Spleen (tissue), 11 donors: Measurements from ENCODE around the gene FAM120B. TPM values are rescaled to one million over a fixed set of nuclear protein-coding genes. Genes with fewer than 3 reads are reported as not detected.

Experiments
- DNase-seq: peaks from one replicate; pipeline ENCODE4 v3.0.0-alpha.2; 2020
- H3K27ac ChIP-seq, 8 donors: fragments of 200-600 bp; sonication (generic) in 7 of 8; 1 replicate in 4 of 8; 2 replicates in 4 of 8; pipeline versions ENCODE4 v1.5.0 to v1.8.0; 2016 to 2021; ENCODE audit warnings: inconsistent platforms in 4 of 8, mild to moderate bottlenecking in 4 of 8, moderate library complexity in 1 of 8
- H3K27me3 ChIP-seq, 7 donors: fragments of 200-600 bp; sonication (generic) in 6 of 7; replicated peaks in 1 of 7; 1 replicate in 4 of 7; 2 replicates in 3 of 7; pipeline versions ENCODE4 v1.5.0 to v1.8.0; 2016 to 2021; ENCODE audit warnings: inconsistent platforms in 3 of 7, mild to moderate bottlenecking in 1 of 7
- H3K36me3 ChIP-seq, 6 donors: fragments of 200-600 bp; sonication (generic) in 5 of 6; 1 replicate in 4 of 6; 2 replicates in 2 of 6; pipeline versions ENCODE4 v1.5.0 to v1.8.0; 2016 to 2021; ENCODE audit warnings: inconsistent platforms in 2 of 6
- H3K4me1 ChIP-seq, 6 donors: fragments of 200-600 bp; sonication (generic) in 5 of 6; 1 replicate in 3 of 6; 2 replicates in 3 of 6; pipeline versions ENCODE4 v1.5.0 to v1.8.0; 2016 to 2021; ENCODE audit warnings: inconsistent platforms in 3 of 6
- H3K4me3 ChIP-seq, 8 donors: fragments of 200-600 bp; sonication (generic) in 7 of 8; 1 replicate in 4 of 8; 2 replicates in 4 of 8; pipeline versions ENCODE4 v1.5.0 to v1.8.0; 2016 to 2021; ENCODE audit warnings: inconsistent platforms in 4 of 8, mild to moderate bottlenecking in 4 of 8, moderate library complexity in 2 of 8
- H3K9me3 ChIP-seq, 8 donors: fragments of 200-600 bp; sonication (generic) in 7 of 8; 1 replicate in 4 of 8; 2 replicates in 4 of 8; pipeline versions ENCODE4 v1.5.0 to v1.8.0; 2016 to 2021; ENCODE audit warnings: inconsistent platforms in 4 of 8
- POLR2A ChIP-seq, 3 donors: fragments of 450-650 bp; IDR thresholded peaks; one replicate each; pipeline ENCODE4 v1.5.1; 2017; ENCODE audit warnings: antibody characterized with exemption in 3 of 3, mild to moderate bottlenecking in 1 of 3
- POLR2AphosphoS5 ChIP-seq, 3 donors: sonication (generic); formaldehyde crosslinking; IDR thresholded peaks; one replicate each; pipeline ENCODE4 v1.5.1; 2017; ENCODE audit warnings: antibody characterized with exemption in 3 of 3
- WGBS, 5 donors: extraction: QIAGEN DNeasy Blood & Tissue Kit in 3 of 5; methylation state at CpG; one replicate each; pipeline versions ENCODE4 v1.1.5 to v1.1.7; 2013 to 2018; 5-methylcytosine and 5-hydroxymethylcytosine counted together
- intact Hi-C: fragments of 100-400 bp; cut with DNase I; formaldehyde crosslinking; loops from one replicate; pipeline ENCODE4 v1.15.0; 2023; ENCODE audit warnings: low total_unique reads
- polyA plus RNA-seq, 3 donors: library from polyadenylated mRNA; stranded (reverse); fragments of 200-250 nt; gene quantifications; one replicate each; pipeline ENCODE4 v1.2.1, GENCODE V29; 2013
- total RNA-seq, 7 donors: library from RNA; depleted of rRNA in 3 of 7; stranded (reverse); fragments of >200 nt in 3 of 7; fragmentation: NEBNext Ultra II Directional in 4 of 7; extraction: Animal tissue kit (Norgen Biotek cat#: 25700) in 4 of 7; gene quantifications; one replicate each; pipeline versions ENCODE4 v1.1.0 to v1.2.1, GENCODE V29; 2016 to 2021
- TF ChIP-seq, protein P1 (sequence below), 11 experiments: fragments of 200-600 bp in 7 of 11; fragments of 450-650 bp in 4 of 11; sonication (generic) in 4 of 11; IDR thresholded peaks in 8 of 11; conservative IDR thresholded peaks in 3 of 11; 1 replicate in 7 of 11; 2 replicates in 4 of 11; pipeline versions ENCODE4 v1.4.0 to v1.8.0; 2016 to 2021; ENCODE audit warnings: antibody characterized with exemption in 11 of 11, inconsistent platforms in 4 of 11, mild to moderate bottlenecking in 1 of 11
- donor health status: healthy with polysubstance abuse.
- donor health status: DM: no; HTN: no; CAD: no; lungs with moderate emphysema.
- donor health status: DM: no; HTN: no; CAD: no.
- donor health status: Bipolar disorder and iron deficiency.
- donor health status: healthy.
- donor health status: DM: no; HTN: no; CAD: no.
- donor health status: DM: yes; HTN: yes; CAD: no.

The FAM120B gene
- total and polyA plus RNA-seq, 10 donors, result 7.6 to 41.2 (median 26.8) TPM

DNA sequence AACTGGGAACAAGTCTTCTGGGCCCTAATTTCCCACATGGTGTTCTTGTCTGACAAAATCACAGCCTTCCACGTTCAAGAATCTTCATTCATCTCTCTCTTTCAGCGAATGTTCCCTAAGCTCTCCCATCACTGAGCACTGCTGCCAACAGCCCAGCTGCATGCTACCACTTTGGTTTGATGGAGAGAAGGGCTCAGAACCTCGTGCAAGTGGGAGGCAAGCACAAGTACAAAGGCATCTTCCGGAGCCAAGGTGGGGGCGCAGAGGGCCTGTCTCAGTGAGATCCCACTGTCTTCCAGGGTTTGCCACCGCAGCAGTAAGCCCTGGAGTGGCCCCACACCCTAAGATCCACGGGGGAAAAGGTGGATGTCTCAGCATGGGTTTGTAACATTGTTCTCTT is 32.9 kb upstream of the FAM120B start:
- Histone ChIP-seq H3K9me3 (no peaks in the 10 kb centered on the region), H3K27me3 (peaks cover 0 to 59% (median 0%) of the 10 kb centered on the region in 7 donors), H3K4me3 (no peak overlapping the region), H3K4me1 (peaks cover 24 to 95% (median 68%) of the 10 kb centered on the region in 6 donors), H3K36me3 (no peaks in the 10 kb centered on the region), H3K27ac (peak overlapping the region in 2 of 8 donors; percentile 76)
- WGBS, 5 donors, result 72 to 93% (median 80%) methylated on average over 7 of the region's 7 CpGs
- no peak for DNase-seq
- TF ChIP-seq, protein P1, sequence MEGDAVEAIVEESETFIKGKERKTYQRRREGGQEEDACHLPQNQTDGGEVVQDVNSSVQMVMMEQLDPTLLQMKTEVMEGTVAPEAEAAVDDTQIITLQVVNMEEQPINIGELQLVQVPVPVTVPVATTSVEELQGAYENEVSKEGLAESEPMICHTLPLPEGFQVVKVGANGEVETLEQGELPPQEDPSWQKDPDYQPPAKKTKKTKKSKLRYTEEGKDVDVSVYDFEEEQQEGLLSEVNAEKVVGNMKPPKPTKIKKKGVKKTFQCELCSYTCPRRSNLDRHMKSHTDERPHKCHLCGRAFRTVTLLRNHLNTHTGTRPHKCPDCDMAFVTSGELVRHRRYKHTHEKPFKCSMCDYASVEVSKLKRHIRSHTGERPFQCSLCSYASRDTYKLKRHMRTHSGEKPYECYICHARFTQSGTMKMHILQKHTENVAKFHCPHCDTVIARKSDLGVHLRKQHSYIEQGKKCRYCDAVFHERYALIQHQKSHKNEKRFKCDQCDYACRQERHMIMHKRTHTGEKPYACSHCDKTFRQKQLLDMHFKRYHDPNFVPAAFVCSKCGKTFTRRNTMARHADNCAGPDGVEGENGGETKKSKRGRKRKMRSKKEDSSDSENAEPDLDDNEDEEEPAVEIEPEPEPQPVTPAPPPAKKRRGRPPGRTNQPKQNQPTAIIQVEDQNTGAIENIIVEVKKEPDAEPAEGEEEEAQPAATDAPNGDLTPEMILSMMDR (IDR thresholded peaks at IDR 0.05 in 8 of 11, conservative IDR thresholded peaks at IDR 0.05 in 3 of 11), result no peak
- no peak for TF ChIP-seq POLR2A (IDR thresholded peaks at IDR 0.05)
- TF ChIP-seq POLR2AphosphoS5 (IDR thresholded peaks at IDR 0.05), result peak in 2 of 3 donors; percentile 25 to 42
- intact Hi-C loops, result no loop called here

DNA sequence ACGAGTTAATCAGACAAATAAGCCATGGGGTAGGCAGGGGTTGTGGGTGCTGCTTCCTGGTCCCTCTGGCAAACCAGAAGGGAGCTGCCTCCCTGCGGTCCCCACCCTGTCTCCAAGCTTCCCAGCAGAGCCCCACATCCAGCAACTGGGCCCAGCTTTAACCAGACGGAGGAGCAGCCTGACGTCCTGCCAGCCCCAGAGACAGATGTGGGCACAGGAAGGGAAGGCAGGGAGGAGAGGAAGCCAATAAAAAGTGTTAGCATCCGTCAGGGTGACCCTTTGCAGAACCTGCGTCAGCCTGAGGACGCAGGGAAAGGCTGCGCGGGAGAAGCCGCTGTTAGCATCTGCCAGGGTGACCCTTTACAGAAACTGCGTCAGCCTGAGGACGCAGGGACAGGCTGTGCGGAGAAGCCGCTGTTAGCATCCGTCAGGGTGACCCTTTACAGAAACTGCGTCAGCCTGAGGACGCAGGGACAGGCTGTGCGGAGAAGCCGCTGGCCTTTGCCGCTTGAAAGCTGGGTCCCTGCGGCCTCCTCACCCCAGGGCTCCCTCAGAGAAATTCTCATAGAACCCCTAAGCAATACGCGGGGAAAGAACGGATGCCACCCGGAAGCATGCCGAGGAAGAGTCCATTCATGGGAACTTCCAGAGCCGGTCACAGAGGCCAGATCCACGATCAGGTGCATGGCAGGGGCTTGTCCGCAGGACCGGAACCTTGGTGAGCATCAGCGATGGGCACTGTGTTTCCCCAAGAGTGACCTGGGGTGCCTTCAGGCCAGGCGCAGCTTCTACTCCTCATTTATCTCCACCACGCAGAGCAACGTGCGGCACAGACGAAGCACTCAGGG is 31.6 kb upstream of the FAM120B start:
- Histone ChIP-seq H3K4me3 (no peak overlapping the region), H3K4me1 (peaks cover 37 to 100% (median 78%) of the 10 kb centered on the region in 6 donors), H3K27me3 (peaks cover 0 to 59% (median 0%) of the 10 kb centered on the region in 7 donors), H3K9me3 (no peaks in the 10 kb centered on the region), H3K36me3 (no peaks in the 10 kb centered on the region), H3K27ac (peak overlapping the region in 3 of 8 donors; percentile 58 to 76 (median 66))
- 76 to 84% (median 79%) methylated on average over 34 to 36 of the region's 36 CpGs for WGBS, 5 donors
- intact Hi-C loops, result no loop called here
- TF ChIP-seq, protein P1 (IDR thresholded peaks at IDR 0.05 in 8 of 11, conservative IDR thresholded peaks at IDR 0.05 in 3 of 11), result no peak
- peak in 2 of 3 donors; percentile 59 to 62 for TF ChIP-seq POLR2AphosphoS5 (IDR thresholded peaks at IDR 0.05)
- peak; percentile 68 for DNase-seq

DNA sequence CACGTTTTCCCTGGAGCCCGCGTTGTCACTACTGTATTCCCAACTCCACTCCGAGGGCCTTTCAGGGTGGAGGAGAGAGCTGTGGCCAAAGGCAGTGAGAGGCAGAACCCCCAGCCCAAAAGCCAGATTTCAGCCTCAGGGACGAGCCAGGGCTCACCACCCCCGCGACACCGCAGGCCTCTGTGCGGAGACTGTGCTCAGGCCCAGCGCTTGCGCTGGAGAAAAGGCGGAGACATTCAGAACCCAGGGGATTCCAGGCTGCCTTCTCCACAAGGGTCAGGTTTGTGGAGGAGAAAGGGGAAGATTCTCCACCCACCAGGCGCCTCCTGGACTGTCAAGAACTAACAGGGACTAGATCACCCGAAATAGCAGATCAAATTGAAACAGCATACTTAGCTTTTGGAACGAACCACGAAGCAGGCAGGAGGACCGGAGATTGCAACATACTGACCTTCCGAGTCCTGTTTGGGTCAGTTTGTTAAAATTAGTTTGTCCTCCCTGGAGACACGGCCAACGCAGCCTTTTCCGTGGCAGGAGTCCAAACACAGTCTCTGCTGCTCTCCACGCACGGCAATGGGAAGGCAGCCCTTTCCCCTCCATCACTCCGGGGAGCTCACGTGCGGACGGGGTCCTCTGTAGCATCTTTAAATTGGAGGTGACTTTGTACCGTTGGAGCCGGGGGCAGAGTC is 30.0 kb upstream of the FAM120B start:
- Histone ChIP-seq H3K4me1 (peaks cover 36 to 100% (median 77%) of the 10 kb centered on the region in 6 donors), H3K27ac (peak overlapping the region in 7 of 8 donors; percentile 33 to 76 (median 58)), H3K36me3 (peaks cover 0 to 2% (median 0%) of the 10 kb centered on the region in 6 donors), H3K4me3 (no peak overlapping the region), H3K9me3 (no peaks in the 10 kb centered on the region), H3K27me3 (peaks cover 0 to 62% (median 0%) of the 10 kb centered on the region in 7 donors)
- intact Hi-C loops, result no loop called here
- 47 to 81% (median 75%) methylated on average over 28 to 29 of the region's 29 CpGs for WGBS, 5 donors
- TF ChIP-seq, protein P1 (IDR thresholded peaks at IDR 0.05 in 8 of 11, conservative IDR thresholded peaks at IDR 0.05 in 3 of 11), result no peak
- TF ChIP-seq POLR2AphosphoS5 (IDR thresholded peaks at IDR 0.05), result peak; percentile 61 to 76 (median 64)
- peak; percentile 71 for DNase-seq
